22Rv1 (cell line): ENCODE results near the gene ANKH.

Source experiments
- ZFX ChIP-seq: fragments of 450-650 bp; IDR thresholded peaks from 2 replicates; pipeline ENCODE4 v1.6.1; 2017; ENCODE audit warnings: antibody characterized with exemption, borderline replicate concordance
- TF ChIP-seq, protein P1 (sequence below): fragments of 450-650 bp; IDR thresholded peaks from 2 replicates; pipeline ENCODE4 v1.5.1; 2017; ENCODE audit warnings: mild to moderate bottlenecking

- TF ChIP-seq, protein P1, sequence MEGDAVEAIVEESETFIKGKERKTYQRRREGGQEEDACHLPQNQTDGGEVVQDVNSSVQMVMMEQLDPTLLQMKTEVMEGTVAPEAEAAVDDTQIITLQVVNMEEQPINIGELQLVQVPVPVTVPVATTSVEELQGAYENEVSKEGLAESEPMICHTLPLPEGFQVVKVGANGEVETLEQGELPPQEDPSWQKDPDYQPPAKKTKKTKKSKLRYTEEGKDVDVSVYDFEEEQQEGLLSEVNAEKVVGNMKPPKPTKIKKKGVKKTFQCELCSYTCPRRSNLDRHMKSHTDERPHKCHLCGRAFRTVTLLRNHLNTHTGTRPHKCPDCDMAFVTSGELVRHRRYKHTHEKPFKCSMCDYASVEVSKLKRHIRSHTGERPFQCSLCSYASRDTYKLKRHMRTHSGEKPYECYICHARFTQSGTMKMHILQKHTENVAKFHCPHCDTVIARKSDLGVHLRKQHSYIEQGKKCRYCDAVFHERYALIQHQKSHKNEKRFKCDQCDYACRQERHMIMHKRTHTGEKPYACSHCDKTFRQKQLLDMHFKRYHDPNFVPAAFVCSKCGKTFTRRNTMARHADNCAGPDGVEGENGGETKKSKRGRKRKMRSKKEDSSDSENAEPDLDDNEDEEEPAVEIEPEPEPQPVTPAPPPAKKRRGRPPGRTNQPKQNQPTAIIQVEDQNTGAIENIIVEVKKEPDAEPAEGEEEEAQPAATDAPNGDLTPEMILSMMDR: no peak
- no peak for TF ChIP-seq ZFX
These were observed 23.7 kb upstream of the ANKH start for GRCh38 chr5:14895301-14895700.
